NCI-H524 (cell line): Measurements from ENCODE around the gene SLC8A1.

Experiments
- DNase-seq, 2 experiments: peaks; one replicate each; lab custom pipeline; 2025; lab: John Stamatoyannopoulos, UW

SLC8A1 gene

GRCh38 chr2:40273734-40274182 lies 178.1 kb downstream of the SLC8A1 start:
- no peak for DNase-seq

- DNase-seq, result no peak
These were observed 180.8 kb downstream of the SLC8A1 start for GRCh38 chr2:40271094-40271493.

GRCh38 chr2:40270372-40270771 lies 181.5 kb downstream of the SLC8A1 start:
- DNase-seq, result no peak

GRCh38 chr2:40268566-40268965 lies 183.3 kb downstream of the SLC8A1 start:
- no peak for DNase-seq

- no peak for DNase-seq
These were observed 185.7 kb downstream of the SLC8A1 start for GRCh38 chr2:40266201-40266600.

GRCh38 chr2:40265602-40266001 lies 186.3 kb downstream of the SLC8A1 start:
- no peak for DNase-seq

- no peak for DNase-seq
These were observed 190.8 kb downstream of the SLC8A1 start for GRCh38 chr2:40261042-40261441.

GRCh38 chr2:40260437-40260836 lies 191.5 kb downstream of the SLC8A1 start:
- no peak for DNase-seq

GRCh38 chr2:40259900-40260299 lies 192.0 kb downstream of the SLC8A1 start:
- no peak for DNase-seq

- DNase-seq, result no peak
These were observed 193.8 kb downstream of the SLC8A1 start for GRCh38 chr2:40258135-40258457.

- DNase-seq, result no peak
These were observed 194.4 kb downstream of the SLC8A1 start for GRCh38 chr2:40257340-40258134.

- DNase-seq, result peak; percentile 25 to 54
These were observed 195.2 kb downstream of the SLC8A1 start for GRCh38 chr2:40256649-40257048.

GRCh38 chr2:40256008-40256407 lies 195.9 kb downstream of the SLC8A1 start:
- DNase-seq, result no peak

- peak in 1 of 2 experiments; percentile 52 for DNase-seq
These were observed 196.8 kb downstream of the SLC8A1 start for GRCh38 chr2:40255103-40255502.

GRCh38 chr2:40254611-40255010 lies 197.3 kb downstream of the SLC8A1 start:
- DNase-seq, result peak in 1 of 2 experiments; percentile 23

- peak in 1 of 2 experiments; percentile 32 for DNase-seq
These were observed 200.8 kb downstream of the SLC8A1 start for GRCh38 chr2:40251137-40251536.

- no peak for DNase-seq
These were observed 202.3 kb downstream of the SLC8A1 start for GRCh38 chr2:40249577-40249976.

- no peak for DNase-seq
These were observed 203.6 kb downstream of the SLC8A1 start for GRCh38 chr2:40248294-40248693.

- DNase-seq, result peak; percentile 22 to 64
These were observed 207.2 kb downstream of the SLC8A1 start for GRCh38 chr2:40244675-40245074.

GRCh38 chr2:40244251-40244650 lies 207.6 kb downstream of the SLC8A1 start:
- DNase-seq, result no peak

GRCh38 chr2:40243581-40244187 lies 208.2 kb downstream of the SLC8A1 start:
- DNase-seq, result no peak

- DNase-seq, result no peak
These were observed 209.6 kb downstream of the SLC8A1 start for GRCh38 chr2:40242315-40242714.

- no peak for DNase-seq
These were observed 211.8 kb downstream of the SLC8A1 start for GRCh38 chr2:40240070-40240469.
